Forelimb muscle (tissue), 1 donor: Measurements from ENCODE around the gene PSD2. TPM values are rescaled to one million over a fixed set of nuclear protein-coding genes. Genes with fewer than 3 reads are reported as not detected.

Experiments used
- DNase-seq: peaks from one replicate; pipeline ENCODE4 v3.0.0-alpha.2; 2013; ENCODE audit warnings: low read depth
- polyA plus RNA-seq: library from polyadenylated mRNA; unstranded; fragments of 120-200 nt; gene quantifications from one replicate; pipeline ENCODE4 v1.2.1, GENCODE V29; 2013; ENCODE audit not compliant: insufficient read length

The PSD2 gene
- 0.19 TPM for polyA plus RNA-seq

DNA sequence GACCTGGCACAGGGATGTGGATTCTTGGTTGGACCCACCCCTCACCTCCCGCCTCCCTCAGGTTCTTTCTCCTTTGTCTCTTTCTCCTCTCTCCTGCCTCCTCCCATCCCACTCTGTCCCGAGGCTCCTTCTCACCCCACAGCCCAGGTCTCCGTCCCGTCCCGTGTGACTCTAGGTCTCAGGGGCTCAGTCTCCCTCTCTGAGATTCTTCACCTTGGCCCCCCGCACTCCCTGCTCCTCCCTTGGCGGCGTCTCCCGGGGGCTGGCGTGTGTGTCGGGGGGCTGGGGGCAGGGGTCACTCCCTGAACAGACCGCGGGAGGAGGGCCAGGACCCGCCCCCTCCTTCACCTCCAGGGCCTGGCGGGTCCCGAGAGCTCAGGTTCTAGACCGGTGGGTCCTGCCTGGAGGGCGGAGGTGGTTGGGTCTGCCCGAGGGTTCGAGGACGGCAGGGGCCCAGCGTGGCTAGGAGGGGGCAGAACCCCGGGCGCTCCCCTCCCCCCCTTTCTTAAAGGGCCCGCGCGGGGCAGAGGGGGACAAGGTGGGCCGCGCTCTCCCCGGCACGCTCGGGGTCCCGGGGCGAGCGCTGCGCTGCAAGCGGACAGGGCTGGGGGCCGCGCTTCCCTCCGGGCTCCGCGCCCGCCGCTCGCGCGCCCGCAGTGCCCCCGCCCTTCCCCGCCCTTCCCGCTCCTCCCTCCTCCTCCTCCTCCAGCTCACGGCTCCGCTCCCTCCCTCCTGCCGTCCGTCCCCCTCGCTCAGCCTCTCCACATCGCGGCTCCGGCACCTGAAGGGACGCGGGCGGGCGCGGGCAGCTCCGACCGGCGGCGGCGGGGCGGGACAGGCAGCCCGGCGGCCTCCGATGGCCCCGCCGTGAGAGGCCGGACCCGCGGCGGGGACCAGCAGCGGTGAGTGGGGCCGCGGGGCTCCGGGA is at the start of gene PSD2:
Gene PSD2 (plus strand): TSS at position 735 of the 928 bp plus-strand sequence. CDS start 13,633 bp downstream, outside the sequence.
- no peak for DNase-seq

DNA sequence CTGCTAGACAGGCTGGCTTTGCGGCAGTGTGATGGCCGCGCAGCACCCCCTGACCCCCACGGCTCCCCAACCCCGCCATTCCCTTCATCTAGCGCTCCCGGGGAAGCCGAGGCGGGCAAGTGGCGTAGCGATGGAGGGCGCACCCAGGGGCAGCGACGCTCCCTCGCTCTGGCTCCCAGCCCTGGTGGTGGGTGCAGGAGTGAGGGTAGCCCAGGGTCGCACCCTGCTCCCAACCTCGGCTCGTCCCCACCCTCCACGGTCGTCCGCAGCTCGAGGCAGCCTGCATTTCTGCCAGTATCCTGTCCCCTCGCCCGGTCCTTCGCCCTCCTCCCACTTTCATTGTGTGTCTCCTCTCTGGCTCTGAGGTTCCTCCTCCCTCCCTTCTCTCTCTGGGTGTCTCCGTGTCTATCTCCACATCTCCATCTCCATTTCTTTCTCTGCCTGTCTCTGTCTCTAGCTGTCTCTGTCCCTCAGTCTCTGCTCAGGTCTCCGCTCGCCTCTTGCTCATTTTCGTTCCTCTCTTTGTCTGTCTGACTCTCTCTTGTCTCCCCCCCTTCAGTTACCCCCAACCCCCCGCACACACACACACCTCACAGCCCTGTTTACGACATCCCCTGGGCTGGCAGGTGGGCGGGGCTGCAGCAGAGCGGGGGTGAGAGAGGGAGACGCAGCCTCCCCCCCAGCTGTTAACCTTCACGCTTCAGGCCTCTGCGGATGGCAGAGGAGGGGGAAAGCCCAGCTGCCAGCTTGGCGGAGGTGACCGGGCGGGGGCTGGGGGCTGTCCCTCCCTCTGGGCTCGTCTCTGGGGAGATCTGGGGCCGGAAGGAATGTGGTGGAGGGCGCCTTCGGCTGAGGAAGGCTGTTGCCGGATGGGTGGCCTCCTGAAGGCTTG is 48.7 kb upstream of the PSD2 start:
- DNase-seq, result no peak

DNA sequence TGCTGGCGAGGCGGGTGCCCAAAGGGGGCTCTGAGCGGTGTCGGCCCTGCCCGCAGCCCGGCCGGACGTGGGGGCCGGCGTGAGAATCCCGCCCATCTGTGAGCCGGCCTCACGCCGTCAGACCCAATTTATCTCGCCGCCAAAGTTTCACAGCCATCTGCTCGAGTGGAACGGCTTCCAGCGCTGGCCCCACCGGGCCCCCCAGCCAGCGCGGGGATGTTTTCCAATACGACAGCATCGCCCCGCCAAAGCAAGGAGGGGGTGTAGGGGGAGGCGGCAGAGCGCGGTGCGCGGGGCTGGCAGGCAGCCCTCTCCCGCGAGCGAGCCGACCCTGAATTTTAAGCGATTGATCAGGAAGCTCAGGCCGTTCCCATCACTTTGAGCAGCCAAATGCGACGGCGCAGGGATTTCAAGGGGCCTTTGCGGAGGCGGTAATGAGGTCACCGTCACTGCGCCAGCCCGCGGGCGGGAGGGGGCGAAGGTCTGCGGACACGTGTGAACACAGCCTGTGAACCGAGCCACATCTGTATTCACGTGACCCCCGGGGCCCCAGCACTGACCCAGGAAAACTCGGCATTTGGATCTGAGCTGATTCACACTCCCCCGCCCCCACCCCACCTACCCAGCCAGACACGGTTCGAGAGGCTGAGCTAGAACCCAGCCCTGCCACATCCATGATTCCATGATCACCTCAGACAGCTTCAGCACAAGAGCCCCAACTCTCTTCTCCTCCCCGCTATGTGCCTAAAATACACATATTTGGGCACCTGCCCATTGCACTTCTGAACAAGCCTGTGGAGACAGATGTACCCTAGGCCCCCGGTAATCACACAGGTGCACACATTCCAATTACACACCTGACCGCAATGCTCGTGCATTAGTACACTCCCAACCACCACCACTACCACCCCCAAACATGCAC is 47.8 kb upstream of the PSD2 start:
- DNase-seq, result no peak

DNA sequence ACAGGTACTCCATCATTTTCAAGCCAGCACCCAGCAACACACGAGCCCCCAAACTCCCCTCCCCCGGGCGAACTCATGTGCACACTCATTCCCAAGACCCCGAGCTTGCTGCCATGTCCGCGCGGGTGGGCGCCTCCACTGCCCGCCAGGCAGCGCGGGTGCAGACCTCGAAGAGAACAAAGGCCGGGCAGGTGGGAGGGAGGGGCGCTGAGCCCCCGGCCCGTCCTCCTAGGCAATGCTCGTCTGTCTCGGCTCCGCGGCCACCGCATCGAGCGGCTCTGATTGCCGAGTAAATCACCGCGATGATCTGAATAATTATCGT is 47.1 kb upstream of the PSD2 start:
- DNase-seq, result no peak

DNA sequence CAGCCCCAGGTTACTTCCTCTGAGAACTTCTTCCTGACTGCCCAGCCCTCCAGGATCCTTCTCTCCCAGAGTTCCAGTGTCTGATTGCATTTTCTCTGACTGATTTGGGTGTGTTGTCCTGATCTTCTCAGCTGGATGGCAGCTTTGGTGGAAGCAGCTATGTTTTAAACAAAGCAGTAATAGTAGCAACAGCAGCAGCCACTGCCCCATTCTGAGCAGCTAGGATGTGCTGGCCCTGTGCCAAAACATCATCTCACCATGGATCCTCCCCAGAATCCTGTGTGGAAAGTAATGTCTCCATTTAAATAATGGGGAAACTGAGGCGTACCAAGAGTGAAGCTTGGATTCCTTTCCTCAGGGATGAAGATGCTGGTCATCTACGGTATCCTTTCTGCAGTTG is 46.4 kb upstream of the PSD2 start:
- no peak for DNase-seq

DNA sequence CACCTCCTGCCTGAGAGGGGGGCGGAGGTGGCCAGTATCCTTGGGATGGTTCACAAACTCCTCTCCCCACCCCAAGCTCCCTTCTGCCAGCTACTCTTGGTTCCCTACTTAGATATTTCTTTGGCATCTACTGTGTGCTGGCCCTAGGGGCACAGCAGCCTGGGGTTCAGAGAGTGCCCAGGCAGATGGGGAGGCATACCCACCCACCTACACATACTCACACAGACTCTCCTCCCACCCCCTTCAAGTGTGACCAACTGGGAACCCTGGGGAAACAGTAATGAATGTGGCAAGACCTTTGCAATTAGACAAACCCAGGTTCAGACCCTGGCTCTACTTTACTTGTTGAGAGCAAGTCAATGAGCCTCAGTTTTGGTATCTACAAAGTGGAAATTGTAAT is 44.4 kb upstream of the PSD2 start:
- DNase-seq, result no peak

DNA sequence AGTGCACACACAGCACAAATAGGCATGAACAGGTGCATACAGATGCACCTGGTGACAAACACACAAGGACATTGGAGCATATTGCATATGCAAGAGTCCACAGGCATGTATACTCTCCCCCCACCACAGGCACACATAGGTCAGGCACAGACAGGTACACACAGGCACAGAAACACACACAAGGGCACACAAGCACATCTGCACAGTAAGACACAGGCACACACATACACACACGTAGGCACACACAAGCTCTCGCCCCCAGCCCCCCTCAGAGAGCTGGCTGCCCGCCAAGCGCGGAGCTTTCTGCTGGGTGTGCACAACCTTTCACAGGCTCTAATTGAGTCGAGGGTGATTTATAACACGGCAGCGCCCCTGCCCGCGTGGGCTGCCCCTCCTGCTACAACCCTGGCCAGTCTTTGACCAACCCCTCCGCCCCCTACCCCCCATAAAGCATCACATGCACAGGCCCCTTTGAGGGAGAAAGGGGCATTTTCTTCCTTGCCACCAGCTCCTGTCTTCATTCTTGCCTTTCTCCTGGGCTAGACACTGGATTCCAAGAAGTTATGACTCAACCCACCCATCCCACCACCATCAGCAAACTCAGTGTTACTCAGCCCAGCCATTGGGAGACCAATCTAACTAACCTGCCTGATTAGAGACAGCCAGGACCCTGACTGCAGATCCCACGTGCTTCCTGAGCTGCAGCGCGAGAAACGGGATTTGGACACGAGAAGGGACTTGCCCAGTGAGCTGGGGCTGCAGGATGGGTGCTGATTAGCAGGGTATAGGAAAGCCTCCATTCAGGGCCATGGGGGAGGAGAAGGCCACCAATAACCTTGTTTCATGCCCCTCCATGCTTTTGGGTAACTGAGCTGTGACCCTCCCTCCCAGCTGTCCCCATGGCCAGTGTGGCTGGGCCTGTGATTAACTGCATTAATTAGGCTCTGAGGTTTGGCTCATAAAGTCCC is 42.8 kb upstream of the PSD2 start:
- DNase-seq, result no peak

DNA sequence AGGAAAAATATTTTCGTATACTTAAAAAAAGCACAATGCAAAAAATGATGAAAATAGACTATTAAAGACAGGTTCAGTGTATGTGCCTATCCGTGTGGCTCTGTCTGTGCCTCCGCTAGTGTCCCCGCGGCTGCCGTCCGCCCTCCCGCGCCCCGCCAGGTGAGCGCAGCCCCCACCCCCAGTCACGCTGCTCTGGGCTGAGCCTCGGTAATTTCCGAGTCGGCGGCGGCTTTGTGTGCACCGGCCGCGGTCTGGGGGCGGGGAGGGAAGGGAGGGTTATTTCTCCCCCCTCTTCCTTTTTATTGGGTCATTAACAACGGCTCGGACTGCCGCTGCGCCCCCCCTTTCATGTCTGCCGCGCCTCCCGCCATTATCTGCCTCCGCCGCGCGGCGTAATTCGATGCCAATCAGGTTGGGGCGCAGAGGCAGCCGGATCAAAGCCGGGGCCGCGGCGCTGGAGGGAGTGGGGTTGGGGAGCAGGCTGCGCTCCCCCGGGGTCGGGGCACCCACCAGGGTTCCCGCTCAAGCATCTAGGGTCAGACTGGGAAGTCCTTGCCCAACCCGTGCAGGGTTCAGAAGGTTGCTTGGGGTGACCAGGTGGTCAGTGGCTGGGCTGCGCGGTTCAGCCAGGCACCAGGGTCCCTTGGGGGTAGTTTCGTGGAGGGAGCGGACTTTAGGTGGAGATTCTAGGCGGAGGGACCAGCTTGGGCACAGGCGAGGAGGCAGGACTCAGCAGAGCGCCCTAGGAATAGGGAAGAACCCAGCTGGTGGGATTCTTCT is 39.5 kb upstream of the PSD2 start:
- DNase-seq, result no peak

DNA sequence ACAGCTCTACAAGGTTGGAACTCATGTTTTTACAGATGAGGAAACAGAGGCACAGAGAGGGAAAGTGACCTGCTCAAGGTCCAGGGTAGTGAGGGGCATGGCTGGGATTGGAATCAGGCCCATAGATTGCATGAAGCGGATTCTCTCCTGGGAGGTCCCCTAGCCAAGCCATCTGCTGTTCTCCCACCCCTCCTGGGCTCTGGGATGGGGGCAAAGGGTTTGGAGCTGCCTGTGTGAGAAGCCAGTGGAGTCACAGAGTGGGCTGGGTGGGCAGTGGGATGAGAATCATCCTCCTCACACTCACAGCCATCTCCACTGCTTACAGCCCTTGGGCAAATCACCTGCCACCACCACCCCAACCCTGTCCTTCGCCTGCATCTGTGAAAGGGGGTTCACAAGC is 38.6 kb upstream of the PSD2 start:
- no peak for DNase-seq

DNA sequence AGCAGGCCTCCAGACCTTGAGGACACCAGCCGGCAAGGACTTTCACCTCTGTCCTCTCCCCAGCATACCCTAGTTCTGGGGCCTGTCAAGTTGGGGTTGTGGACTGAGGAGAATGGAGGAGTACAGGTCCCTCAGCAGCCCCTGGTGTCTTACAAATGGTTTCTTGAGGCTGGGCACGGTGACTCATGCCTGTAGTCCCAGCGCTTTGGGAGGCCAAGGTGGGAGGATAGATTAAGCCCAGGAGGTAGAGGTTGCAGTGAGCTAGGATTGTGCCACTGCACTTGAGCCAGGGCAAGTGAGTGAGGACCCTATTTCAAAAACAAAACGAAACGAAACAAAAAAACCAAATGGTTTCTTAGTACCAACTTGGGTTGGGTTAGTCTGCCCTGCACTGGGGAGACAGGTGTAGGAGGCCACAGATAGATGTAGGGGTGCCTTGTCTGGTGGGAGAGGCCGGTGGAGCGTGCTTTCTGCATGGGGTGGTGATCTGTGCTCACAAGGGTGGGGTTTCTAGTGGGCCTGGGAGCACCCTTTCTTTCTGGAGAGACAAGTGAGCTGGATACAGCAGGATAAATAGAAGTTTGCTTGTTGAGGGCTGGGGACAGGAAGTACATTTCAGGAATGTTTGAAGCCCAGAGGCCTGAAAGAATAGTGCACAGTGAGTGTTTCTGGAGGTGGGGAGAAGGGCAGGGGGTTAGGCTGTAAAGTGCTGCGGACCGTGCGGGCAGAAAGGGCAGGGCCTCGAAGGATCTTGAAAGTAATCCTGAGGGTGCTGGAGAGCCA is 37.7 kb upstream of the PSD2 start:
- DNase-seq, result no peak

DNA sequence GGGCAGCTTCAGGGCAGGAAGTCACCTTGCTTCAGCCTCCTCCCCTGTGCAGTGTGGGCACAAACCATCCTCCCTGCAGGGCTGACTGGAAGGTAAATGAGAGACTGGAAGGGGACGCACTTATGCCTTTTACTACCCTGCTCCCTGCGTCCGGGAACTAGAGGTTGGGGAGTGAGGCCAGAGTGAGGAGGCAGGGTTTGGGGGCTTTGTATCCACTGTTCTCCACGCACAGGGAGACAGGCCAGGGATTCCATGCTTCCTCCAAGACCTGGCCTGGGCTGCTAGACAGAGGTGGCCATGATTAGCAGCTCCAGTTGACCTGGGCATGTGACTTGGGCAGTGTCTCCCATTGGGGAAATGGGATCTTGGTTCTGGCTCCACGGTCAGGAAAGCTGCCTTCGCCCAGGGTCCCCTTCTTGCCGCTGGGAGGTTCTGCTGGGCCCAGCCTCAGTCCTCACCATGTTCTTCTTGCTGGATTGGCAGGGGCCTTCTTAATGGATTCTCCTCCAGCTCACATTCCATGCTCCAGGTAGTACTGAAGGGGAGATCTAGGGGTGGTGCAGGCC is 37.0 kb upstream of the PSD2 start:
- DNase-seq, result no peak

DNA sequence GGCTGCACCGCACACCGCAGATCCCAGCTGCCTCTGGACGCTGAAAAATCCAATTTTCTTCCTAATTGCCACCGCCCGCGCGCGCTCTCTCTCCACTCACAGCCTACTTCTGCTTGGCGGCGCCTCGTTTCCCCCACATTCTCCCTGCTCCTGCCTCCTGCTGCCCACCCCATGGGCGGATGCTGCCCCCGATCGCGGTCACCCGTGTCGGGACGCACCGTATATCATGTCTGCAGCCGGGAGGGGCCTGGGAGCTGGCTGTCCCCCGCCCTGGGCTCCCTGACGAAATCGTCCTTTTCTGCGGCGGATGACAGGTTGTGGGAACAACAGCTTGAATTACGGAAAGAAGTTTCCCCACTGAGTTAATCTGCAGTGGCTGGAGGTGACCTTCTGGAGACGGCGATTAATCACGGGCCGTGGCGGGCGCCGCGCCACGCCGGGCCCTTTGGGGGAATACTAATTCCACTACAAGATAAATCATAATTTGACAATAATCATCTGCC is 36.3 kb upstream of the PSD2 start:
- DNase-seq, result no peak

DNA sequence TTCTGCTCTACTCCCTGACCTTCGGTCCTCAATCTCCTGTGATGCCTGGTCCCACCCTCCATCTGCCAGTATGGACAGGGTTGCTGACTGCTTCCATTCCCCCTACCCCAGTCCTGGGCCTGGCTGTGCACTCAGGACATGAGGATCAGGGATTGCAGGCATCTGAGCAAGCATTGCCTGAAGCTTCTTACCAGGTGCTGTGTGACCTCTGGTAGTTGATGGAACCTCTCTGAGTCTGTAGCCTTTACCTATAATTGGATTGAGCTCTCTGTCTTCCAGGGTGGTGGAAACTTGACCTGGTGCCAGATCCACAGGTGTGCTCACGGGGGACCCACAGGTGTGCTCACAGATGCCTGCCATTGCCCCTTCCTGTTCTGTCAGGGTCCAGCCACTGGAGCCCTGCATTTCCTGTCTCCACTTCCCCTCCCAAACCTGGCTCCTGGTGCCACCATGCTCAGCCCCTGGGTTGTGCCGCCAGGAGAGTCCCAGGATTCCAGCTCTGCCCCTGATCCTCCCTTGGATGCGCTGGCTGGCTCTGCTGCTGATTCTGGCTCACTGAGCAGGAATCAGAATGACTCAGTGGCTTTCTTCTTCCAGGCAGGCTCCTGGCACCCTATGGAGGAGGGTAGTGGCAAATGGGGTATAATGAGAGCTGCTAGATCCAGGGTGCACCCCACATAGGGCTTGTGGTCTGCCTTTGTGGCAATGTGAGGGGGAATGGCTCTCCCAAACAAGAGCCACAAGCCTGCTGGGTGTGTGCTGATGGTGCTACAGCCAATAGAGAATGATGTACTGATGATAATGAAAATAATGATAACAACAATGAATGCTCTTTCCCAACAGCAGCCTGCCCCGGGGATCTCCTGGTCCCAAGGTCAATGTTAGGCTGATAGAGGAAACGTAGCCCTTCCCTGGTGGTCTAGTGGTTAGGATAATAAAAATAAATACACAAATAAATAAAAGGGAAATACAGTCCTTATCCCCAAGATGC is 35.2 kb upstream of the PSD2 start:
- no peak for DNase-seq

DNA sequence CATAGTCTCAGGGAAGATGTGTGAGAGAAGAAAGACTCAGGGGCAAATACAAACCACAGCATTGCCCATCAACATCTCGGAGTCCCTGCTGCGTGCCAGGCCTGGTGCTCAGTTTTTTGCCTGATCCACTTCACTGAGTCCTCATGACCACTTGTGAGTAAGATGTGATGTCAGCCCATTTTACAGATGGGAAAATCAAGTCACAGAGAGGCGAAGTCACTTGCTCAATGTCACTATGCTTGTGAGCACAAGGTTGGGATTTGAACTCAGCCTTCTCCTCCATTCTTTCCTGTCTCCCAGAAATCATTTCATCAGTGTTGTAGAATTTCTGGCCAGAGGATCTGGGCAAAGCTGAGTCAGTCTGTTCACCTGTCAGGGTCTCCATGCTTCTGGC is 34.6 kb upstream of the PSD2 start:
- DNase-seq, result no peak

DNA sequence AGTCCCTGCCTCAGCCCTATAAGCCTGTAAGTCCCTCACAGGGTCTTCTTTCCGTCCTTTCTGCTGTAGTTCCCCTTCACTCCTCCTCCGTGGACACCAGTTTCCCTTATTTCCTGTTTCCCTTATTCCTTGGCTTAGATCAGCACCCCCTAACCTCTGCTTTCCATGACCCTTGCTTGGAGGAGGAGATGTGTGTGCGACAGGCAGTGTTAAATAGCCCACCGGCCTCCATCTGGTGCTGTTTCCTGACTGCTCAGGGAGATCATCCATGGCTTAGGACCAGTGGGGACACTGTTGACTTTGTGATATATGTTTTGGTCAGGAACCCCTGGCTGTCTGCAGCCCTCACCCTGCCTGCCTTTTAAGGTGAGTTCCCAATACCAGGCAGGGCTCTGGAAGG is 34.1 kb upstream of the PSD2 start:
- DNase-seq, result no peak

DNA sequence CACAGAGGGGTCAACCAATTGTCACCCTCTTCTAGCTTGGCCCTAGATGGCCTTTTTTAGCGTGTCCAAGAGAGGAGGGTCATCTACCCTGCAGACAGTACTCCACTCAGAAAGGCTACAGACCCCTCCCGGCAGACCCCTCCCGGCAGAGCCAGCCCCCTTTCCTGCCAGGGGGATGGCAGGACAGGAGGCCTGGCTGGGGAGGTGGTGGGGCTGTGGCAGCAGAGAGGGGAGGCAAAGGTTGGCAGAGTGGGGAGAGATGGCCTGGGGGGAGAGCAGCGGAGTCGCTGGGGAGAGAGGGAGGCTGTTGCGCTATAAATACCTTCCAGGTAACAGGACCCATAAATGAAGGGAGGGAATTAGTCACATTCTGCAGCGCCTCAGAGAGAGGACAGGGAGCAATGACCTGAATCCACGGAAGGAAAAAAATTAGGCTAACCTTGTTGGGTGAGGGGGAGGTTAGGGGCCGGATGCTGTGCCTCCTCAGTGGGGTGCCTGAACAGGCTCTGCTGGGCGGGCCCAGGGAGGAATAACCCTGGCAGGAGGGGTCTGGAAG is 32.9 kb upstream of the PSD2 start:
- no peak for DNase-seq
